K562 (cell line): ENCODE measurements around the gene CALHM1.

Experiments used
- ATF7 ChIP-seq: fragments of 450-650 bp; IDR thresholded peaks from 2 replicates; pipeline ENCODE4 v1.7.1; 2014; ENCODE audit warnings: mild to moderate bottlenecking, moderate library complexity
- CTCF ChIP-seq, 3 experiments: IDR thresholded peaks in 2 of 3; conservative IDR thresholded peaks in 1 of 3; 2 replicates each; pipeline ENCODE4 v1.5.1; 2011 to 2012; ENCODE audit warnings: low read length in 3 of 3, mild to moderate bottlenecking in 3 of 3, control low read depth in 2 of 3, improper control_type of control experiment in 1 of 3, inconsistent platforms in 1 of 3, low read depth in 1 of 3, mixed read lengths in 1 of 3, moderate library complexity in 1 of 3; ENCODE audit not compliant: insufficient read depth in 2 of 3
- HIVEP1 ChIP-seq: fragments of 250-450 bp; sonication (Bioruptor Pico); IDR thresholded peaks from 2 replicates; pipeline ENCODE4 v1.4.0; 2020; ENCODE audit warnings: mild to moderate bottlenecking
- IRF2 ChIP-seq: sonication (generic); formaldehyde crosslinking; IDR thresholded peaks from 2 replicates; pipeline ENCODE4 v1.8.1; 2022; ENCODE audit warnings: mild to moderate bottlenecking, missing genetic modification reagents
- L3MBTL2 ChIP-seq: fragments of 450-650 bp; IDR thresholded peaks from 2 replicates; pipeline ENCODE4 v1.6.1; 2016; ENCODE audit warnings: mild to moderate bottlenecking, moderate library complexity
- MTA3 ChIP-seq: fragments of 450-650 bp; formaldehyde crosslinking; IDR thresholded peaks from 2 replicates; pipeline ENCODE4 v1.6.1; 2017; ENCODE audit warnings: mild to moderate bottlenecking, borderline replicate concordance
- POLR2A ChIP-seq: fragments of 450-650 bp; conservative IDR thresholded peaks from 2 replicates; pipeline ENCODE4 v1.6.1; 2016
- PTRF ChIP-seq: fragments of 450-650 bp; IDR thresholded peaks from 2 replicates; pipeline ENCODE4 v1.6.1; 2016; ENCODE audit warnings: mild to moderate bottlenecking, missing genetic modification characterization, missing compliant biosample characterization
- SP1 ChIP-seq: sonication (generic); formaldehyde crosslinking; IDR thresholded peaks from 2 replicates; pipeline ENCODE4 v1.8.1; 2022; ENCODE audit warnings: mild to moderate bottlenecking, missing genetic modification reagents
- SP2 ChIP-seq: IDR thresholded peaks from 2 replicates; pipeline ENCODE4 v1.6.1; 2011; ENCODE audit warnings: mild to moderate bottlenecking, low read depth, low read length, moderate library complexity; ENCODE audit not compliant: poor library complexity, severe bottlenecking; ENCODE audit errors: extremely low read depth
- ZKSCAN1 ChIP-seq: fragments of 150-350 bp; IDR thresholded peaks from 2 replicates; pipeline ENCODE4 v1.6.1; 2016; ENCODE audit warnings: low read depth, low read length
- ZNF212 ChIP-seq: fragments of 450-650 bp; formaldehyde crosslinking; IDR thresholded peaks from 2 replicates; pipeline ENCODE4 v1.4.0; 2020; ENCODE audit warnings: mild to moderate bottlenecking
- ZNF324 ChIP-seq: fragments of 250-450 bp; sonication (Bioruptor Pico); IDR thresholded peaks from 2 replicates; pipeline ENCODE4 v1.4.0; 2020; ENCODE audit warnings: mild to moderate bottlenecking

DNA sequence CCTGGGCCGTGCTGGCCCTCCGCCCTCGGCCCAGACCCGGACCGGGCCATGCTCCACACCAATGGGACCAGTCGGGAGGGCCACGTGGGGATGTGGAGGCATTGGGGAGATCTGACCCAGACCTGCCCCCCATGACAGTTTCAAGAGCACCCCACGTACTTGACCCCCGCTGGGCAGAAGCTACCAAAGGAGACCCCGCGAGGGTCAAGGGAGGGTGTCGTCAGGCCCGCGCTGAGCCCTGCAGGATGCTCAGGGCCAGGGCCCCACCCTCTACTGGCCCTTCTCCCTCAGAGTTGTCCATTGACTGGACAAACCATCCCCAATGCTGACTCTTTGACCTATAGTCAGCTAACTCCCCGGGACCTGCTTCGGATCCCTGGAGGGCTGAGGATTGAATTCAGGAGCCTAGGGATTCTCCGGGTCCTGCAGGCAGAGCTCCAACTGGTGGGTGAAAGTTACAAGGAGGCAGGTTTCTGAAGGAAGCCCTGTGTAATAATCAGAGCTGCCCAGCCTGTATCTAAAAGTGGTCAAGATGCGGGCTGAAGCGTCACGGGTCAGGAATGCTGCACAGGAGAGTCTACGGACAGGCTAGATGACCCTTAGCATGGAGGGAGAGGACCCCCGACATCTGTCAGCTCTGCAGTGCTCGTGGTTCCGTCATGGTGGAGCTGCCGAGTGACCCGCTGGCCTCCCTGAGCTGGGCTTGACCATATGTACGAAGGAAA is 6.0 kb downstream of the CALHM1 start:
- TF ChIP-seq HIVEP1 (CRISPR knock-in tag) (no peak), CTCF (IDR thresholded peaks at IDR 0.05 in 2 of 3, conservative IDR thresholded peaks at IDR 0.05 in 1 of 3; ENCODE audit: insufficient read depth in 2 of 3, low read depth in 1 of 3, low read length in 3 of 3) (no peak), ATF7 (no peak), ZNF212 (CRISPR knock-in tag) (no peak), IRF2 (CRISPR knock-in tag) (no peak), PTRF (tag) (no peak), ZKSCAN1 (no peak), MTA3 (no peak), POLR2A (no peak), SP2 (no peak), SP1 (no peak), L3MBTL2 (no peak), ZNF324 (no peak)
